Iris pigment epithelial cell (primary cell): ENCODE data around the gene CDON.
A peak's percentile ranks its signal among the peaks of the same experiment; 100 is the strongest.
"Not testable (repeated sequence)": the region's sequence is repeated elsewhere in the genome, so short reads cannot be mapped to it uniquely, and the experiment has no call there.

Experiments used
- DNase-seq: peaks from one replicate; pipeline ENCODE4 v3.0.0-alpha.2; 2011; ENCODE audit warnings: low read depth

CDON gene

DNA sequence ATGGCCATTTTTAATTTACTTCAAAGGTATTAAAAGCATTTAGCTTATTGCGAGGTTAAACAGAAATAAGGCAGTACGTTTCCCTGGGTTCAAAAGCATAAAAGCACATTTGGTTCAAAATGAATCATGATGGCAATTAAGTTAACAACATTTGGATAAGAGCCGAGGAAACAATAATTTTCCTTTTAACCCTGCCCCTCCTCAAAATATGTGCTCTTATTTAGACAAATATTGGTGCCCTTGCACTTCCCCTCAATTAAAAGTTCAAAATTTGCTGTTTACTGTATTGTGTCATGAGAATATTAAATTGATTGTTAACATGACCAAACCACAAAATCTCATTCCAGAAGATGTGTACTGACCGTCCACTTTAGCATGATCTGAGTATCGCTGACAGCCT is 68.2 kb downstream of the CDON start:
- no peak for DNase-seq

GRCh38 chr11:125992893-125993292 is 69.8 kb downstream of the CDON start:
- no peak for DNase-seq

- peak; percentile 75 for DNase-seq
Observed at GRCh38 chr11:125990244-125990643, 72.4 kb downstream of the CDON start.

- no peak for DNase-seq
Observed at GRCh38 chr11:125987066-125987641, 75.5 kb downstream of the CDON start.

- DNase-seq = not testable (repeated sequence)
Observed at GRCh38 chr11:125985956-125986355, 76.7 kb downstream of the CDON start.

DNA sequence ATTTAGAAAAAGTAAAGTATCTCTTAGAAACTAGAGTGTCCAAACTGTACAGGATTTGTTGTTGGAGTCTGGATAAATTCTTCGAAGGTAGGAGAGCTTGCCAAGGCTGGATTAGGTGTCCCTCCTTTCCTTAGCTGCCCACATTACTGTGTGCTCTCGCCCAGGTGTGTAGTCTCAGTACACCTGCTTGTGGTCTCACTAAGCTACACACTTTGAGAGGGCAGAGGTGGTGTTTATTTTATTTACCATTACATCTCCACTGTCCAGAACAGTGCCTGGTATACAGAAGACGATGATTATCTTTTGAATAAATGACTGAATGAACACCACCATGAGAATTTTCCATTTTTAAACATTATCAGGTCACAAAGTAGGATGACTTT is 80.3 kb downstream of the CDON start:
- DNase-seq = no peak

DNA sequence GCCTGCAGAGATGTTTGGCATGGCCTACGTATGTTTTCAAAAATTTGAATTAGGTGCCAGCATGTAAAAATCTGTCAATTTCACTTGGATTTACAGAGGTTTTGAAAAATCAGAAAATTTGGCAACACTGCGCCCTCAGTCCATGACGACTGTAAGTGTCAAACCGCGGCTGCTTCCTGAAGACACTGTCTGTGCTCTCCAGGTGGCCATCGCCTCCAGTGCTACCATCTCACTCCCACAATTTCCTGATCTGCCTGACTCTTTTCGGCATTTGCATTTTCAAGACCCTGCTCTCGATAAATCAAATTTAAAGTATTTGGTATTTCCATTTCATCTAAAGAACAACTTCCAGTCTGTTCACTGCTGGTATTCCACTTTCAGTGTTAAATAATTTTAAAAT is 82.2 kb downstream of the CDON start:
- DNase-seq = no peak

DNA sequence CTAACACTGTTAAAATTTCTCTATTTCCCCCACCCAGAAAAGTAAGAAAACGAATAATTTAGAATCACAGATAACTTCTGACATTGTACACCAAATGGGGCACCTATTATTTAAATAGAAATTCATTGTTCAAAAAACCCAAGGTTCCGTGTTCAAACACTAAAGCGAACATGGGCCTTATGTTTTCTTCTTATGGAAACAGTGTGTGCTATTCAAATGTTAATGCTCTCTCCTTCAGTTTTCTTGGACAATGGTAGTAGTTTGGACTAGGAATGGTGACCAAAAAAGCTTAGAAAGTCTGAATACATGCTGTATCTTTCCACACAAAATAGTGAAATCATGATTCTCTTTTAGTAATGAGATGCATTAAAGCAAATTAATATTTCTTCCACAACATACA is 83.2 kb downstream of the CDON start:
- DNase-seq = no peak

DNA sequence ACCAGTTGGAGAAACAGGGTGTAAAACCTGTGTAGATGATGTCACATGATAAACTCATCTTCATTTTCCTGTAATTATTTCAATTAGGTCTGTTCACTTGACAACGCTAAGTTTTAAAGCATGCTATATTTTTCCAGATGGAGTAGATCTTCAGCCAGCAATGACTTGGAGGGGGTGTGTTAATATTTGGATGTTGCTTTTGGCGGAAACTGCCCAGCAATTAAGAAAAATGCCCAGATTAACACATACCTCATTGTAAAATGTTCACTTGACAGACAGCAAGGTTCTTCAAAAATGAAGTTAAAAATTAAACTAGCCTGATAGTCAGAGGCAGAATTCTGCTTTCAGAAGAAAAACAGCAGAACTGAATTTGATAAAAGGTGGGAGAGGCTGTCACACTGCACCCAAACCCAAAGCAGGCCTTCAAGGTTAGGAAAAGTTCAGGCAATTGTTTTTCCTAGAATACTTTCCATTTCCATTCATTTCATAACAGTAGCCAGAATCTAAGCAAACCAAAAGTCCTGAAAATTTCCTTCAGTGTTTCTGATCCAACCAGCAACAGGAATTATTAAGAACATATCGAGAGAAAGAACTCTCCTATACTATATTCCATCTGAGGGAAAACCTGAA is 83.8 kb downstream of the CDON start:
- no peak for DNase-seq

DNA sequence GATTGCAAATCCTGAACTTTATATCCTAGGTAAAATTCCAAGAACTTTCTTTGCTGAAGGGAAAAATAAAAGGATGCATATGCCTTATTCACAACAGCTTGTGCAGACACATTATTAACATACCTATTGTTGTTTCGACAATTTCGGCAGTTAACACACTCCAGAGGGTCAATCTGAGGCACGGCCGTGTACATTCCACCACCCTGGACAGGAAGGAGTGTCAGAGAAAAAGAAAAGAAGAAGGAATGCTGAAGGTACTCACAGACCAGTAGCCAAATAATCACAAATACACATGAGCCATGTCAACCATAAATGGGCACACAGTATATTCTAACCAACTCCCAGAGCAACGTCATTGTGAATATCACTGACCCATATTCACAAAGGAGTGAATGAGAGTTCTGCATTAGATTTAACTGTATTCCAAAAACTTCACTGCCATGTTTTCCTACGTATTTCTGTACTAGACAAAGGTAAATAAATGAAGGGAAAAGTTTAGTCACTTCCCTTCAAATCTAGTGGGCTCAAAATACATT is 84.4 kb downstream of the CDON start:
- no peak for DNase-seq

- no peak for DNase-seq
Observed at GRCh38 chr11:125977333-125977732, 85.3 kb downstream of the CDON start.

DNA sequence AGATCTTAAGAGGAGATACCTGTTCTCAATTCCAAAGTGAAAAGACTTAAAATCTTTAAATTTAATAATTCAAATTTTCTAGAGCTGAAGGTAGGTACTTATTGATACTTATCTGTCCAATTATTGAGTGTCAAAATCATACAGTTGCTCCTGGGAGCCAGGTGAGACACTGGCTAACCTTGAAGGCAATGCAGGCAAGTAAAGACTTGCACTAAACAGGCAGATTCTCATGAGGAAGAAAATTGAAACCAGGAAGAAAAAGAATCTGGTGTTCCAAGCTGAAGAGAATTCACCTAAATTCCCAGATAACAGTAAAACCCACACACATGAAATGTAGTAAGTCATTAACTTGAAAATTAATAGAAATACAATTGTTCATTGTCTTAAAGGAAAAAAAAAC is 86.5 kb downstream of the CDON start:
- DNase-seq = no peak

- no peak for DNase-seq
Observed at GRCh38 chr11:125975634-125976033, 87.0 kb downstream of the CDON start.

GRCh38 chr11:125974284-125974683 is 88.4 kb downstream of the CDON start:
- DNase-seq = no peak

DNA sequence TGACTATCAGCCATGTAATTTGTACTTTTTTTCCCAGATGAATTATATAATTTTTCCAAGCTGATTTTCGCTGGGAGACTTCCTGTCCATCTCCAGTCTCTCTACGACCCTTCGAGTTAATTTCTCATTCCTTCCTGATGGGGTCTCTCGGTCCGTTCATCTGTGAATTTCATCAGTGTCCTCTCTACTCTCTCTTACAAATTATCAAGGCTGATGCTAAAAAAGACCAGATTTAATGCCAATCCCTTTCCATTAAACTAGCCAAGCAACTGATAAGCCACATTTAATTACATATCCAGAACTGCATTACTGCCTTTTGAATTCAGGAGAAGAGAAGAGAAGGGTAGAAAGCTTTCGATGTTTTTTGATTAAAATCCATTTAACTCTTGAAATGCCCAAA is 91.0 kb downstream of the CDON start:
- DNase-seq = no peak

DNA sequence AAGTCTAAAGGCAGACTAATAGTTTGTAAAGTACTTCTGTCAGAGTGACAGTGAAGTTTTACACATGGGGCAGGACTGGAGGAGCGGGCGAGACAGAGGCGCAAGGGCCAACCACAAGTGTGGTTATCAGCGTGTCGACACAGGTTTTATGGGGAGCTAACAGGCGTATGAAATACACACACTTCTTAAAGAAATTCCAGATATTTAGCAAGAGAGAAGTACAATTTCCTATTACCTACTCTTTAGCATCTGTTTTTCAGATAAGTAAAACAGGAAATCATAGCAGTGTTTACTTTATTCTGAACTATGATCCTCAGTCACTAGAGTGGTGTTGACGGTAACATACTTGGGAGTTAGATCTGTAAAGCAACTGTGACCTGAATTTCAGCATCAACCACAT is 94.3 kb downstream of the CDON start:
- DNase-seq = peak; percentile 5

DNA sequence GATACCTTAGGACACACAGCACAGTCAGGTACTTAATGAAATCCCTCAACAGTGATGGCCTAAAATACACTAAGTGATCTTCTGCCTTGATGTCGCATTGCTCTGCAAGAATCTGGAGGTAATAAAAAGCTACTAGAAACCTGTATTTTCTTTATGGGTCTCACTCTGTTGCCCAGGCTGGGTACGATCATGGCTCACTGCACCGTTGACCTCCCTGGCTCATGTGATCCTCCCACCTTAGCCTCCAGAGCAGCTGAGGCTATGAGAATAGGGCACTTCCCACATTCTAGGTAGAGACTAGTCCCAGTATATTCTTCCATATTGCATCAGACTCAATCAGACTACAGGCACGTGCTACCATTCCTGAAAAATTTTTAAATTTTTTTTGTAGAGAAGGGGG is 95.2 kb downstream of the CDON start:
- DNase-seq = no peak

DNA sequence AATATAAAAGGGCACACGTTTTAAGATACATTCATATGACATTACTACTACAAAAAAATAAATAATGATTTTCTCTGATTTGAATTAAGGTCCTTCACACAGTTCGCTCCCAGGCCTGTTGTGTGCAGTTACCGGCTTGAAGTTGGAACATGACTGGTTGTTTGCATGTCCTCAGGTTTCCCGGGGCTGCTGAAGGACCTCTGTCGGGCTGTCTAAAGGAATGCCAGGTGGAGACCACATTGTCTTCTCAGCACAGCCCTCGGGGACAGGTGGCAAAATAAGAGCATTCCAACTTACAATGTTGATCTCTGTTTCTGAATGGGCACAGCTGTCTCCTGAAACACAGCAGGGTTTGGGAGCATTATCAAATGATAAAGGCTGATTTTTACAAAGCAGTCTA is 101.9 kb downstream of the CDON start:
- DNase-seq = no peak

DNA sequence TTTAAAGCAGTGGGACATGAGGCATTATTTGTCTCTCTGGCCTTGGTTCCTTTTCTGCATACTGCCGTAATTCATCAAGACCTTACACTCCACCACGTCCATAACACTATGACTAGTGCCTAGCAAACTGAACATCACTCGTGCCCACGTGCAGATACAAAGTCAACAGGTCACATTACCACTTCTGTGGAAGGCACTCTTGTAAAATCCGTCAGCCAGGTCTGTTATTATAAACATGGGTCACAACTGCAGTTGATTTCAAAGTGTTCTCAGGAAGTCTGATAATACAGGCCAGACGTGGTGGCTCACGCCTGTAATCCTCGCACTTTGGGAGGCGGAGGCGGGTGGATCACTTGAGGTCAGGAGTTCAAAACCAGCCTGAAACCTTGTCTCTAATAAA is 102.7 kb downstream of the CDON start:
- DNase-seq = no peak

GRCh38 chr11:125959511-125959910 is 103.2 kb downstream of the CDON start:
- no peak for DNase-seq

GRCh38 chr11:125958872-125959400 is 103.7 kb downstream of the CDON start:
- no peak for DNase-seq

- DNase-seq = no peak
Observed at GRCh38 chr11:125957618-125958332, 104.9 kb downstream of the CDON start.
